Mesendoderm (in vitro differentiated cells): ENCODE data around the gene XRN2.
A peak's percentile ranks its signal among the peaks of the same experiment; 100 is the strongest.

Experiments used
- DNase-seq: peaks from one replicate; pipeline ENCODE4 v3.0.0; 2013
- H2AK5ac ChIP-seq: 2 replicates; pipeline ENCODE4 v1.6.1; 2013; ENCODE audit warnings: low read length, inconsistent platforms
- H2BK120ac ChIP-seq: 2 replicates; pipeline ENCODE4 v1.6.1; 2013; ENCODE audit warnings: low read depth, mild to moderate bottlenecking, low read length, moderate library complexity, mixed read lengths
- H2BK15ac ChIP-seq: replicated peaks from 2 replicates; pipeline ENCODE4 v1.6.1; 2013; ENCODE audit warnings: low read depth, mild to moderate bottlenecking, moderate library complexity
- H2BK5ac ChIP-seq: 2 replicates; pipeline ENCODE4 v1.6.1; 2013; ENCODE audit warnings: low read length, inconsistent platforms
- H3K18ac ChIP-seq: 2 replicates; pipeline ENCODE4 v1.6.1; 2013; ENCODE audit warnings: mild to moderate bottlenecking, low read length, mixed read lengths
- H3K23ac ChIP-seq: one replicate; pipeline ENCODE4 v1.6.1; 2013; ENCODE audit warnings: low read length
- H3K27ac ChIP-seq: 2 replicates; pipeline ENCODE4 v1.5.1; 2013; ENCODE audit warnings: low read depth, mild to moderate bottlenecking, inconsistent platforms, low read length, moderate library complexity
- H3K27me3 ChIP-seq: 2 replicates; pipeline ENCODE4 v1.6.1; 2013; ENCODE audit warnings: low read length, control low read depth, mild to moderate bottlenecking, inconsistent platforms; ENCODE audit not compliant: insufficient read depth, poor library complexity
- H3K36me3 ChIP-seq: 2 replicates; pipeline ENCODE4 v1.6.1; 2013; ENCODE audit warnings: low read length, inconsistent platforms; ENCODE audit not compliant: control insufficient read depth, insufficient read depth
- H3K4ac ChIP-seq: one replicate; pipeline ENCODE4 v1.6.1; 2013; ENCODE audit warnings: low read depth, mild to moderate bottlenecking, low read length, moderate library complexity
- H3K4me1 ChIP-seq: 2 replicates; pipeline ENCODE4 v1.6.1; 2013; ENCODE audit warnings: low read depth, low read length, inconsistent platforms; ENCODE audit not compliant: control insufficient read depth
- H3K4me2 ChIP-seq: 2 replicates; pipeline ENCODE4 v1.6.1; 2013; ENCODE audit warnings: low read length
- H3K4me3 ChIP-seq: 2 replicates; pipeline ENCODE4 v1.5.1; 2013; ENCODE audit warnings: mild to moderate bottlenecking, low read length
- H3K56ac ChIP-seq: one replicate; pipeline ENCODE4 v1.6.1; 2013; ENCODE audit warnings: low read length
- H3K79me1 ChIP-seq: 2 replicates; pipeline ENCODE4 v1.6.1; 2013; ENCODE audit warnings: low read length, inconsistent platforms
- H3K79me2 ChIP-seq: 2 replicates; pipeline ENCODE4 v1.6.1; 2013; ENCODE audit warnings: mild to moderate bottlenecking, low read length; ENCODE audit not compliant: control insufficient read depth, insufficient read depth
- H3K9ac ChIP-seq: 2 replicates; pipeline ENCODE4 v1.6.1; 2013; ENCODE audit warnings: low read length, inconsistent platforms
- H4K5ac ChIP-seq: one replicate; pipeline ENCODE4 v1.6.1; 2013; ENCODE audit warnings: low read length
- H4K8ac ChIP-seq: one replicate; pipeline ENCODE4 v1.6.1; 2013; ENCODE audit warnings: low read depth, mild to moderate bottlenecking, control low read depth, low read length, moderate library complexity
- WGBS: extraction: QIAGEN DNeasy Blood & Tissue Kit; methylation state at CpG from one replicate; pipeline ENCODE4 v1.1.7; 2013; ENCODE audit warnings: low lambda C conversion rate, missing lambda C conversion rate; ENCODE audit not compliant: insufficient coverage; ENCODE audit errors: extremely low coverage; 5-methylcytosine and 5-hydroxymethylcytosine counted together

The XRN2 gene

DNA sequence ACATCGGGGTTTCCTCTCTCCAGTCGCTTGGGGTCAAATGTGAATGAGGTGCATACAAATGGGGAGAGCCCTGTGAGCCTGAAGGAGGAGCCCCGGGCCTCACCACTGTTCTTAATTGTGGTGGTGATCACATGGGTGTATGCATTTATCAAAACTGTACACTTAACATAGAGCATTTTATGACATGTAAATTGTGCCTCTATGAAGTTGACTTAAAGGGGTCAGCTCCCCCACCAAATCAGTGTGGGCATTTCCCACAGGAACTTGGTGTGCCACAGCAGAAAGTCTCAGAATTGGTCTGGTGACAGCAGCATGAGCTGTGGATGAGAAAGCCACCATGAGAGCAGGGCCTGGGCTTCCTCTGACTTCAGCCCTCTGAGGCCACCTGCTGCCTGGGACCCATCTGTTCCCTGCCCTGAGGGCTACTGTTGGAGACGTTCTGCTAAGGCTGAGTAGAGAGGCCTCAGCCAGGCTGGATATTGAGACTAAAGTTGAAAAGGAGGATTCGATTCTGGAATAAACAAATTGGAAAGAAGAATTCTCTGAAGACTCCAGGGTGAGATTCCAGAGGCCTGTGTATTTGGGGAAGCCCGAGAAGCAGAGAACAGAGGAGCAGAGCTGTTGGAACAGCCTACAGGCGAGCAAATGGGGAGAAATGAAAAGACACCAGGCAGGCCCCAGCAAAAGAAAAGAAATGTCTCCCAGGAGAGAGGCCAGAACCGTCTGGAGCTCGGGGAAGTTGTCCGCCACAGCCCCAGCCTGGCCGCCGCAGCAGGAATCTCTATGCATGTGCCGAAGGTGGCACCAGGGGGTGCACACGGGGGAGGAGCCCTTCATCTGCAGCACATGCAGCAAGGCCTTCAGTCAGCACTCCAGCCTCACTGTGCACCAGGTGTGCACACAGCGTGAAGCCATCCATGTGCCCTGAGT lies 37.6 kb upstream of the XRN2 start:
- Histone ChIP-seq H3K4me3 (no peak overlapping the region), H2BK15ac (no peak overlapping the region), H3K56ac (no peak overlapping the region), H3K36me3 (no peaks in the 10 kb centered on the region), H3K4me1 (no peaks in the 10 kb centered on the region), H3K9ac (no peak overlapping the region), H4K5ac (no peak overlapping the region), H3K27me3 (no peaks in the 10 kb centered on the region), H2BK120ac (no peak overlapping the region), H3K23ac (no peak overlapping the region), H3K18ac (no peak overlapping the region), H4K8ac (no peak overlapping the region), H2AK5ac (no peak overlapping the region), H3K27ac (no peak overlapping the region), H3K4ac (no peak overlapping the region), H2BK5ac (no peak overlapping the region), H3K79me1 (no peaks in the 10 kb centered on the region), H3K4me2 (no peak overlapping the region), H3K79me2 (no peaks in the 10 kb centered on the region)
- DNase-seq: no peak
- WGBS: no CpG with 5 or more reads among the region's 15 CpGs

DNA sequence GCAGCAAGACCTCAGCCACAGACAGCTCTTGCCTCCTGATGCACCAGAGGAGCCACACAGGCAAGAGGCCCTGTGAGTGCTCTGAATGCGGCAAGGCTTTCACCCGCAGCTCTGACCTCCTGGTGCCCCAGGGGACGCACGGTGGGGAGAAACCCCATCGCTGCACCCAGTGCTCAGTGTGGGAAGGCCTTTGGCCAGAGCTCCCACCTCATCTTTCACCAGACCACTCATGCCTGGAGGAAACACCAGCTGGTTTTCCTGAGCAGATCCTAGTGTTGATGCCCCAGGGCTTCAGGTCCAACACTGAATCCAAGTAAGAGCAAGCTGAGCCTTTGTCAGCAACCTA lies 37.0 kb upstream of the XRN2 start:
- no peak overlapping the region for H4K8ac ChIP-seq
- H2BK15ac ChIP-seq: no peak overlapping the region
- no CpG with 5 or more reads among the region's 5 CpGs for WGBS
- H2AK5ac ChIP-seq: no peak overlapping the region
- H3K36me3 ChIP-seq: no peaks in the 10 kb centered on the region
- no peaks in the 10 kb centered on the region for H3K79me2 ChIP-seq
- no peak overlapping the region for H3K27ac ChIP-seq
- no peaks in the 10 kb centered on the region for H3K27me3 ChIP-seq
- no peak overlapping the region for H3K23ac ChIP-seq
- no peaks in the 10 kb centered on the region for H3K4me1 ChIP-seq
- no peaks in the 10 kb centered on the region for H3K79me1 ChIP-seq
- H4K5ac ChIP-seq: no peak overlapping the region
- H3K9ac ChIP-seq: no peak overlapping the region
- H3K4ac ChIP-seq: no peak overlapping the region
- H3K56ac ChIP-seq: no peak overlapping the region
- H3K18ac ChIP-seq: no peak overlapping the region
- no peak for DNase-seq
- no peak overlapping the region for H3K4me2 ChIP-seq
- H3K4me3 ChIP-seq: no peak overlapping the region
- H2BK5ac ChIP-seq: no peak overlapping the region
- no peak overlapping the region for H2BK120ac ChIP-seq

DNA sequence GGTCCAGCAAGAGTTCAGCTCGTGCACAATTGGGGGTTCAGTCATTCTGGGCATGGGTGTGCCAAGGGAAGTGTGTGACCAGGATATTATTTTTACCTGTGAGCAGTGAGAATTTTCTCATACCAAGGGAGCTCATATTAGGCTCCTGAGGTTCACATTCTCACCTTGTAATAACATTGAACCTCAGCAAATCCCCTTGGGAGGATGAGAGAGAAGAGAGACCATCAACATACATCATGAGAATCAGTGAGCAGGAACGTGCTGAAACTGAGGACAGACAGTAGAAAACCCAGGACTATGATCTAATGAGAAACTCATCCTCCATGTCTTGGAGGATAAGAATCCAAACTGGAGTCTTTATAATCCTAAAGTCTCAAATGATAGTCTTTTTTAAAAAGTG lies 33.4 kb upstream of the XRN2 start:
- H2BK15ac ChIP-seq: no peak overlapping the region
- no peak overlapping the region for H3K4me3 ChIP-seq
- no peak overlapping the region for H2BK5ac ChIP-seq
- H3K36me3 ChIP-seq: no peaks in the 10 kb centered on the region
- H4K8ac ChIP-seq: no peak overlapping the region
- H3K79me1 ChIP-seq: no peaks in the 10 kb centered on the region
- H3K18ac ChIP-seq: no peak overlapping the region
- H2BK120ac ChIP-seq: no peak overlapping the region
- H3K4me2 ChIP-seq: no peak overlapping the region
- no peaks in the 10 kb centered on the region for H3K27me3 ChIP-seq
- H2AK5ac ChIP-seq: no peak overlapping the region
- no peak overlapping the region for H3K27ac ChIP-seq
- H3K79me2 ChIP-seq: no peaks in the 10 kb centered on the region
- no peak overlapping the region for H4K5ac ChIP-seq
- H3K56ac ChIP-seq: no peak overlapping the region
- H3K4me1 ChIP-seq: no peaks in the 10 kb centered on the region
- no peak overlapping the region for H3K4ac ChIP-seq
- no peak overlapping the region for H3K23ac ChIP-seq
- WGBS: no CpG with 5 or more reads among the region's 2 CpGs
- DNase-seq: no peak
- H3K9ac ChIP-seq: no peak overlapping the region

DNA sequence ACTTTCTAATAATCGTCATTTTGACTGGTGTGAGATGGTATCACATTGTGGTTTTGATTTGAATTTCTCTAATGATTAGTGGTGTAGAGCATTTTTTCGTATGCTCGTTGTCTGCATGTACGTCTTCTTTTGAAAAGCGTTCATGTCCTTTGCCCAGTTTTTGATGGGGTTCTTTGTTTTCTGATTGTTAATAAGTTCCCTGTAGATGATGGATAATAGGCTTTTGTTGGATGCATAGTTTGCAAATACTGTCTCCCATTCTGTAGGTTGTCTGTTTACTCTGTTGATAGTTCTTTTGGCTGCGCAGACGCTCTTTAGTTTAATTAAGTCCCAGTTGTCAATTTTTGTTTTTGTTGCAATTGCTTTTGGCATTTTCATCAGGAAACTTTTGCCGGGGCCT lies 32.3 kb upstream of the XRN2 start:
- Histone ChIP-seq H3K4me1 (no peaks in the 10 kb centered on the region), H3K4me2 (no peak overlapping the region), H3K79me2 (no peaks in the 10 kb centered on the region)

DNA sequence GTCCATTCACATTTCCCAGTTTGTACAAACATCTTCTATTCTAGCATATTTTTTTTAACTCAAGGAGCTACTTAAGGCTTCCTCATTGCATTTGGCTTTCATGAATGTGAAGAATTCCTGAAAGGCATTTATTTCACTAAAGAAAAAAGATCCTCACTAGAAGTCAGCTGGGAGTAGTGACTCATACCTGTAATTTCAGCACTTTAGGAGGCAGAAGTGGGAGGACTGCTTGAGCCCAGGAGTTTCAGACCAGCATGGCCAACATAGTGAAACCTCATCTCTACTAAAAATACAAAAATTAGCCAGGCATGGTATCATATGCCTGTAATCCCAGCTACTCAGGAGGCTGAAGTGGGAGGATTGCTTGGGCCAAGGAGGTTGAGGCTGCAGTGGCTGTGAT lies 30.9 kb upstream of the XRN2 start:
- no peaks in the 10 kb centered on the region for H3K79me1 ChIP-seq
- H3K56ac ChIP-seq: no peak overlapping the region
- H3K27me3 ChIP-seq: no peaks in the 10 kb centered on the region
- H3K18ac ChIP-seq: no peak overlapping the region
- no peak overlapping the region for H2AK5ac ChIP-seq
- no peak overlapping the region for H2BK120ac ChIP-seq
- no peak overlapping the region for H3K23ac ChIP-seq
- no peaks in the 10 kb centered on the region for H3K36me3 ChIP-seq
- H3K4me1 ChIP-seq: no peaks in the 10 kb centered on the region
- no peak overlapping the region for H3K4me3 ChIP-seq
- no peak overlapping the region for H3K4ac ChIP-seq
- no peak overlapping the region for H2BK5ac ChIP-seq
- no peak overlapping the region for H3K27ac ChIP-seq
- H3K79me2 ChIP-seq: no peaks in the 10 kb centered on the region
- no peak overlapping the region for H3K4me2 ChIP-seq
- no peak overlapping the region for H2BK15ac ChIP-seq
- H4K8ac ChIP-seq: no peak overlapping the region
- no peak overlapping the region for H4K5ac ChIP-seq
- no peak overlapping the region for H3K9ac ChIP-seq
- peak; percentile 40 for DNase-seq

More for the DNA sequence above, 32.3 kb upstream of the XRN2 start:
- H3K27ac ChIP-seq: no peak overlapping the region
- DNase-seq: no peak
- H3K9ac ChIP-seq: no peak overlapping the region
- H4K5ac ChIP-seq: no peak overlapping the region
- H3K18ac ChIP-seq: no peak overlapping the region
- no peak overlapping the region for H2BK15ac ChIP-seq
- no peaks in the 10 kb centered on the region for H3K79me1 ChIP-seq
- H3K4me3 ChIP-seq: no peak overlapping the region
- whole genome bisulfite sequencing: no CpG with 5 or more reads among the region's 8 CpGs
- H2BK120ac ChIP-seq: no peak overlapping the region
- no peak overlapping the region for H2BK5ac ChIP-seq
- no peak overlapping the region for H3K56ac ChIP-seq
- H4K8ac ChIP-seq: no peak overlapping the region
- no peaks in the 10 kb centered on the region for H3K27me3 ChIP-seq
- no peaks in the 10 kb centered on the region for H3K36me3 ChIP-seq
- H2AK5ac ChIP-seq: no peak overlapping the region
- no peak overlapping the region for H3K23ac ChIP-seq
- no peak overlapping the region for H3K4ac ChIP-seq

DNA sequence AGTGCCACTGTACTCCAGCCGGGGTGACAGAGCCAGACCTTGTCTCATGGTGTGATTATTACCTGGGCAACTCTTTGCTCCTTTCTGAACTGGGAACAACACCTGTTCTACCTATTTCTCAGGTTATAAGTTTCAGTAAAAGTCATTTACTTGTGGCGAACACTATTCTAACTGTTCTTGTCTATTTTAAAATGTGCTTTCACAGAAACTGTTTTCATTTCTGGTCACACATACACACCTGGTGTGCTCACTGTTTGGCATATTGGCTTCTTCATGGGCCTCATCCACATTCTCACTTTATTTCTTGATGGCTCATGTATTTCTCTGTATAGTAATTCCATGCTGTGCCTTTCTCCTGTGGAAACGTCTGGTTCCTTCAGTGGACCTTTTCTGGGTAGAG lies 30.5 kb upstream of the XRN2 start:
- Histone ChIP-seq H4K8ac (no peak overlapping the region), H3K23ac (no peak overlapping the region), H2BK5ac (no peak overlapping the region), H3K4me3 (no peak overlapping the region), H4K5ac (no peak overlapping the region), H3K4ac (no peak overlapping the region), H3K27ac (no peak overlapping the region), H3K56ac (no peak overlapping the region), H3K18ac (no peak overlapping the region), H3K79me2 (no peaks in the 10 kb centered on the region), H2AK5ac (no peak overlapping the region), H2BK120ac (no peak overlapping the region), H3K9ac (no peak overlapping the region), H3K27me3 (no peaks in the 10 kb centered on the region), H2BK15ac (no peak overlapping the region), H3K36me3 (no peaks in the 10 kb centered on the region), H3K4me2 (no peak overlapping the region), H3K4me1 (no peaks in the 10 kb centered on the region), H3K79me1 (no peaks in the 10 kb centered on the region)
- no CpG with 5 or more reads among the region's 3 CpGs for WGBS
- DNase-seq: no peak
